COLO668 (cell line): ENCODE results near the gene FZD4.
"Not testable (repeated sequence)": the region's sequence is repeated elsewhere in the genome, so short reads cannot be mapped to it uniquely, and the experiment has no call there.

Experiments
- DNase-seq: peaks from one replicate; lab custom pipeline; 2025; ENCODE audit not compliant: unreplicated experiment; lab: John Stamatoyannopoulos, UW

The FZD4 gene

DNA sequence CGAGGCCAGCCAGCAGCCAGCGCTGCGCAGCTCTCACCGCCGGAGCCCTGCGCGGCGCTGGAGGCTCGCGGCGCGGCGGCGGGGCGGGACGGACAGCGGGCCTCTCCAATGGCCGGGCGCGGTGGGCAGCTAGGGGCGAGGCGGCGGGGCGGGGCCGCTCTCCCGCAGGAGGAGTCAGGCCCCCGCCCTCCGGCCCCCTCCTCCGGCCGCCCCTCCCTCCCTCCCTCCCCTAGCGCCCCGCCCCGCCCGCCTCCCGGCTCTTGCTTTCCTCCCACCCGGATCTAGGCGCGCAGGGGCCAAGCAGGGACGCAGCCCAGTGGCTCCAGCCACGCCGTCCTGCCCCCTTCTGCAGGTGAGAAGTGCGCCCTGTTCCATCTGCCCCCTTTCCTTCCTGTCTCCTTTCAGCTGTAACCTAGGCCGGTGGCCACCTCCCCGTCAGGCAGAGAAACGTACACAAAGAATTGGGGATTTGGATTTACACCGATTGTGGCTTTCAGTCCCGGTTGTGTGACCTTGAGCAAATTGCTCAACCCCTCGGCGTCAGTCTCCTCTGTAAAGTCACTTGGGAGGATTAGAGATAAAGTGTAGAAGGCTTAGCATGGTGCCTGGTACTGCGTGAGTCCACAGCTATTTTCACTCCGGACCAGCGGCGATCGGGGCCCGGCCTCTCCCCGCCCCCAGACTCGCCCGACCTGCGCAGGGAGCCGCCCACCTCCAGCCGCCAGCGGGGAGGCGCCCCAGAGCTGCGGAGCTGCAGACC, at the start of gene FZD4:
TSS of gene FZD4 (minus strand) at position 35 of the 760 bp plus-strand sequence. CDS start 310 bp downstream, outside the sequence.
- DNase-seq = peak; percentile 94

DNA sequence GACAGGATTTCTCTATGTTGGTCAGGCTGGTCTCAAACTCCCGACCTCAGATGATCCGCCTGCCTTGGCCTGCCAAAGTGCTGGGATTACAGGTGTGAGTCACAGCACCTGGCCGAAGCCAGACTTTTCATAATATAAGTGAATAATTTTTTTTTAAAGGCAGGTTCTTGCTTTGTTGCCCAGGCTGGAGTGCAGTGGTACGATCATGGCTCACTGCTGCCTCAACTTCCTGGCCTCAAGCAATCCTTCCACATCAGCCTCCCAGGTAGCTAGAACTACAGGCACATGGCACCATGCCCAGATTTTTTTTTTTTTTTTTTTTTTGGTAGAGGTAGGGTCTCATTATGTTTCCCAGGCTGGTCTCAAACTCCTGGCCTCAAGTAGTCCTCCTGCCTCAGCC, 49.1 kb upstream of the FZD4 start:
- not testable (repeated sequence) for DNase-seq

- no peak for DNase-seq
Measured at GRCh38 chr11:87002918-87003317, 47.7 kb upstream of the FZD4 start.

GRCh38 chr11:86999859-87000753, 44.9 kb upstream of the FZD4 start:
- DNase-seq = no peak

GRCh38 chr11:86999388-86999787, 44.2 kb upstream of the FZD4 start:
- no peak for DNase-seq

DNA sequence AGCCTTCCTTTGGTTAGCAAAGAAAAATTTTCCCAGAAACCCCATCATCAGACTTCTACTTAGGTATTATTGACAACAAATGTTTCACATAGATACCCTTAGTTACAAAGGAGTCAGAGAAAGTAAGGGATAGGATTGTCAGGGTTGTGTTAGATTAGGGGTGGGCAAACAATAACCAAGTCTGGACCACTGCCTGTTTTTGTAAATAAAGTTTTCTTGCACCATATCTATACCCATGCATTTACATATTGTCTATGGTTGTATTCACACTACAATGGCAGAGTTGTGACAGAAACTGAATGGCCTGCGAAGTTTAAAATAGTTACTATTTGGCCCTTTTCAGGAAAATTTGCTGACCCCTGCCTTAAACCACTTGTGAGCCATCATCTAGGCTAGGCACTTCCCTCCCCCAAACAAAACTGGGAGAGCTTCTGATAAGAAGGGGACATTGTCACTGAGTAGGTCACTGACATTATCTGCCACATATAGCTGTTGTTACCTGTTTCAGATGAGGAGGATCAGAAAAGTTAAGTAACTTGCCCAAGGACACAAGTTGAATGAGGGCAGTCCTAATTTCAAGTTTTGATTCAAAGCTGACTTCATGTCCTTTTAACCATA, 41.9 kb upstream of the FZD4 start:
- no peak for DNase-seq

- no peak for DNase-seq
Measured at GRCh38 chr11:86993031-86993430, 37.8 kb upstream of the FZD4 start.

DNA sequence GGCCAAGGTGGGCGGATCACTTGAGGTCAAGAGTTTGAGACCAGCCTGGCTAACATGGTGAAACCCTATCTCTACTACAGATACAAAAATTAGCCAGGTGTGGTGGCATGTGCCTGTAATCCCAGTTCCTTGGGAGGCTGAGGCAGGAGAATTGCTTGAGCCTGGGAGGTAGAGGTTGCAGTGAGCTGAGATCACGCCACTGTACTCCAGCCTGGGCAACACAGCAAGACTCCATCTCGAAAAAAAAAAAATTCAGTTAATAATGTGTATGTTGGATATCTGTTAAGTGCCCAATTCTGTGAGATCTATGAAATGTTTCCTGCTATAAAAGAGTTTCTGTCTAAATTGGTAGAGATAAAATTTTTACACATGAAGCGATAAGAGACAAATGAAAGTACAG, 37.1 kb upstream of the FZD4 start:
- DNase-seq = not testable (repeated sequence)

DNA sequence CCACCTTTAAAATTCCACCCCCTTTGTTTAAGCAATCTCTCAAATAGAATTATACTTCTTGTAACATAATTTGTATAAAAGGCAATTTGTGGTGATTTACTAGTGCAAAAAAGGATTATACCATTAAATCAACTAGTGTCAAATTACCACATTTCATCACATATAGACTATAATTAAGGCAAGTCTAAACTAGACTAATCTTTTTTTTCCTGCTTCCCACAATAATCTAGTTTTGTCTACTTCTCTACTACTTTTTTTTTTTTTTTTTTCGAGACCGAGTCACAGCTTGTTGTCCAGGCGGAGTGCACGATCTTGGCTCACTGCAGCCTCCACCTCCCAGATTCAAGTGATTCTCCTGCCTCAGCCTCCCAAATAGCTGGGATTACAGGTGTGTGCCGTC, 36.1 kb upstream of the FZD4 start:
- DNase-seq = no peak

GRCh38 chr11:86990515-86990914, 35.3 kb upstream of the FZD4 start:
- DNase-seq = no peak

GRCh38 chr11:86990031-86990430, 34.8 kb upstream of the FZD4 start:
- no peak for DNase-seq

DNA sequence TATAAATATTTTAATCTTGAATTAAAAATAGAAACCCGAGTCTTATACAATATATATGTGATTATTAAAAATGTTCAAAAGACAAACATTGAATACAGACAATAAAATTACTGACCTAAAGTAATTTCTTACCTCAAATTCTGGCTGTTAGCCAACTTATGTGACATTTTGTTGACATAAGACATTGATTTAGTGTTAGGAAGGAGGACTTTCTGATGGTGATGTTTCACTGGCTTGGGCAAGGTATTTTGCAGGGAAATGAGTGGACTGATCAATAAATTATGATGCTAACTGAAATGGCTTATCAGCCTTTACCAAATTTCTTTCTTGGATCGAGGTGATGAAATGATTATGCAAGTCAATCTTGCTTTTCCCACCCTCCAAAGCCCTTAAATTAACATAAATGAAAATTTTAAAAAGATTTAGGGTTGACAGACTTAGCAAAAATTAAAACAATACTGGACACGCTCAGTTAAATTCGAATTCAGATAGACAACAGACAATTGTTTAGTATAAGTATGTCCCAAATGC, 33.2 kb upstream of the FZD4 start:
- no peak for DNase-seq

- no peak for DNase-seq
Measured at GRCh38 chr11:86987679-86988078, 32.5 kb upstream of the FZD4 start.

DNA sequence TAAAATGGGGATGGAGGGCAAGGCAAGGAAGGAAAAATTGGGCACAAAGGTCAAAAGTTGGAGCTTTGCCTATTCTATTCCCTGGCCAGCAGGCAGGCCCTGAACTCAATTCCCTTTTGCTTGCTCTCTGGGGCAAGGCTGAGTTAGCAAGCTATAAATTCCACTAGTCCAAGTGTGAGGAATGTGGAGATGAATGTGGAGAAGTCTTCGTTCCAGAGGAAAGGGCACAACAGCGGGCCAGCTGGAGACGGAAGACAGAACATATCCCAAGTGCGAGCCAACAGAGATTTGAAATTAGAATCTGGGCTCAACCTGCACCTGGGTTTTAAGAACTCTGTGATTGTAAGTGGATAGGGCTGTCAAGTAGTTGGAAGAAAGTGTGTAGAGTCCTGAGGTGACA, 29.5 kb upstream of the FZD4 start:
- no peak for DNase-seq

DNA sequence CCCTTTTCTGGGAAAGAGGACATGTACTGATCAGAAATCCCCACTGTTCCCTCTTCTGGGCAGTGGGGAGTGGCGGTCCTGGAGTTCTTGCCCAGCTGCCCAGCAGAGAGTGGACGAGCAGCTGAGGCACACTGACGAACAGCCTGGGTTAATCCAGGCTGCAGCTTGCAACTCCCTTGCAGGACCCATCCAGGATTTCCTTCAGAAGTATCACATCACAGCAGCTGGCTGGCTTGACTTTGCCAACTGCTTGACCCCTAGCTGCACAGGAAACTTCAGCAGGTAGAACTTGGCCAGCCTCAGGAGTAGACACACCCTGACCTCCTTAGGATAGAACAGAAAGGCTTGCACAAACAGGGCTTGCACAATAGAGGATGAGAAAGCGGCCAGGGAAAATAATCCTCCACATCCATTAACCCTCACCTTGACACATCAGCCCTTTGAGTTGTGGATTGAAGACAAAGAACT, 27.9 kb upstream of the FZD4 start:
- no peak for DNase-seq

- DNase-seq = no peak
Measured at GRCh38 chr11:86981777-86982540, 26.8 kb upstream of the FZD4 start.

DNA sequence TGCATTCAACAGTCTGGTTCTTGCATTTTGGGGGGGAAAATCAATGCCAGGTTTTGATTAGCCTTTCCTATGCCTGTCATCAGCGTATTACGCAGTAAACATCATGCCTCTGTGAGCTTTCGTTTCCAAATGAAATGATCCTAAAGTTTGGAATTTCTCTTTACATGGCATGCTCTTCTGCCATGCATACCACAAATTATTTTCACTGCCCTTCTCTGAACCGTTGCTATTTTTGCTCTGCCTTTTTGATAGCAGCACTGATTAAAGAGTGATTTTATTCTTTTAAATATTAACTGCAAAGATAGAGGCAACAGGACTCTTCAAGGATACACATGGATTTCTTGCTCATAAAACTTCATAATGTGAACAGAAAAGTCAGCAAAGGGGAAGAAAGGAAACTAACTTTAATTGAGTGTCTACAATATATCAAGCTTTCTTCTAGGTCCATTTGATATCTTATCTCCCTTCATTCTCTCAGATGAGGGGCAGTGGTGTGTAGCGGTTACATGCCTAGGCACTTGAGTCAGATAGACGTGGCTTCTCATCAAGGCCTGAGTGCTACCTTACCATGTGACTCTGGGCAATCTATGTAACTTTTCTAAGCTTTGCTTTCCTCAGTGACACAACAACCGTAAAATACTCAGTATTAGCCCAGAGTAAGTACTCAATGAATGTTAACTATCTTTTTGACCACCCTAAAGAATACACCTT, 25.0 kb upstream of the FZD4 start:
- DNase-seq = no peak

DNA sequence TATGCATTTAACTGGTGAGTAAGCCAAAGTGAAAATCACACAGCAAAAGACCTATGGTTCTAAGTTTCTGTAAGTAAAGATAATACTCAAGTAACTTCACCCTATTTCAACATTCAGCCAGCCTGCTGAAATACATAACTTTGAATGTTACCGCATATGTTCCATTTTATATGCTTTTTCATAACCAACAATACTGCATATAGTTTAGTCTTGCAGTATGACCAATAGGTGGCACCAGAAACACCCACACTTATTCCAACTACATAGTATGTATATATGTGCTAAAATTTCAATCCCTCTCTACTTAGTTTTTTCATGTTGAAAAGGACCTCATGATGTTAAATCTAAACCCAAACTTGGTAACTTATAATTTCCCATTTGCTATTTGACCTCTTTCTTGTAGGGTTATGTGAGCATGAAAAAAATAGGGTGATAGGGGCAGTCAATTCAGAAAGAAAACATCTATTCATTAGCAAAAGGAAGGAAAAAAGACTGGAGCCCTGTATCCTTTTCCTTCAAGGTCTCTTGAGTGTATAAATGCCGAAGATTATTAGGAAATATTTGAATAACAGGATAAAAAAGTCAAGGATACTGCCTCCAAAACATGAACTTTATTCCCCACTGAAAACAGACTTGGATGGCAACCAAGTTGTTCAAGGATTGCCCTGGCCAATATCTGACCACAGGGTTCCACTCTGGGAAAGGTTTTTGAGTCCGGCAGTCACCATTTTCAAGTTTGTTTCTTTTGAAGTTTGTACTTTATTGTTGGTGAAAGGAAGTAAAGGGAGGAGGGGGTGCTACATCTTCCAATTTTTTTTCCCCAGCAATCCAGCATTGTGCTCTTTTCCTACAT, 23.8 kb upstream of the FZD4 start:
- no peak for DNase-seq

- no peak for DNase-seq
Measured at GRCh38 chr11:86978247-86978646, 23.1 kb upstream of the FZD4 start.
